NB4 (cell line): ENCODE data around the gene CYP4B1.

Experiments
- DNase-seq: peaks from one replicate; pipeline ENCODE4 v3.0.0; 2010; ENCODE audit warnings: low read depth
- H3K4me3 ChIP-seq: one replicate; pipeline ENCODE4 v1.5.1; 2011; ENCODE audit warnings: mild to moderate bottlenecking, low read depth, low read length, moderate library complexity
- CTCF ChIP-seq: IDR thresholded peaks from one replicate; pipeline ENCODE4 v1.5.1; 2012; ENCODE audit warnings: low read depth, low read length
- MYC ChIP-seq: IDR thresholded peaks from 2 replicates; pipeline ENCODE4 v1.6.1; 2011; ENCODE audit warnings: low read depth, low read length
- POLR2A ChIP-seq: IDR thresholded peaks from 2 replicates; pipeline ENCODE4 v1.6.1; 2011; ENCODE audit warnings: mild to moderate bottlenecking; ENCODE audit not compliant: insufficient read length; ENCODE audit errors: extremely low read depth
- TF ChIP-seq, protein P1 (sequence below): IDR thresholded peaks from 2 replicates; pipeline ENCODE4 v1.6.1; 2011; ENCODE audit warnings: low read depth, low read length

Gene CYP4B1

DNA sequence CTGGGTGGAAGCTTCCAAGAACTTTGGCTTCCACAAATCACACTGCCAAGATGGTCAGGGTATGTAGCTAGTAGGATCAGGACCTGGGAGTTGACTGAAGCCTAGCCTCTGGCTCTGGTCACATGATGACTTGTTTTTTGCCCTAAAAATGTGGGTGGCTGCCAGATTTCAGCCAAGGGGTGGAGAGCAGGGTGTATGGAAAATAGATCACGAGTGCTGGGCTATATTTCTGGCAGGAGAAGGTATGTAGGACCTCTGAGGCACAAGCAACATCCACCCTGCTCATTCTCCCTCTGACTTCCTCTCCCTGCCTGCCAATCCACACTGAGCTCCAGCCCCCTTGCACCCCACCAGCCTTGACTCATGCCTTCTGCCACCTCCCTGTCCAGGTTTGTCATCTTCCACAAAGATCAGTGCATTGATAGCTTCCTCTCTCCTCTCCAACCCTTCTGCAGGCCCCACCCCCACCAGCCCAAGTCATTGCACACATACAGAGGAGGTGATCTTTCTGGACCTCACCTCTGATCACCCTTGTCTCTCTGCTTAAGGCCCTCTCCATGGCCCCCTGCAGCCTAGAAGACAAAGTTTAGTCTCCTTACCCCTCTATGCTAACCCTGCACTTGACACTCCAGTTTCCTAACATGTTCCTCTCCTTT lies 8.3 kb upstream of the CYP4B1 start:
- no peak for DNase-seq
- TF ChIP-seq CTCF = no peak
- TF ChIP-seq, protein P1, sequence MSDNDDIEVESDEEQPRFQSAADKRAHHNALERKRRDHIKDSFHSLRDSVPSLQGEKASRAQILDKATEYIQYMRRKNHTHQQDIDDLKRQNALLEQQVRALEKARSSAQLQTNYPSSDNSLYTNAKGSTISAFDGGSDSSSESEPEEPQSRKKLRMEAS = no peak
- TF ChIP-seq POLR2A = no peak
- TF ChIP-seq MYC = no peak
- no peak overlapping the region for H3K4me3 ChIP-seq

- H3K4me3 ChIP-seq = no peak overlapping the region
- no peak for DNase-seq
- no peak for TF ChIP-seq POLR2A
- TF ChIP-seq, protein P1 = no peak
- TF ChIP-seq MYC = no peak
- no peak for TF ChIP-seq CTCF
These were observed 5.7 kb upstream of the CYP4B1 start for GRCh38 chr1:46793126-46793525.

- no peak overlapping the region for H3K4me3 ChIP-seq
- no peak for DNase-seq
- TF ChIP-seq POLR2A = no peak
- no peak for TF ChIP-seq CTCF
- no peak for TF ChIP-seq MYC
- TF ChIP-seq, protein P1 = no peak
These were observed 963 bp upstream of the CYP4B1 start for GRCh38 chr1:46797696-46798470.

GRCh38 chr1:46800742-46801141 lies 1.9 kb downstream of the CYP4B1 start:
- H3K4me3 ChIP-seq = no peak overlapping the region
- DNase-seq = no peak
- TF ChIP-seq CTCF (no peak), POLR2A (no peak), MYC (no peak)
- TF ChIP-seq, protein P1 = no peak

DNA sequence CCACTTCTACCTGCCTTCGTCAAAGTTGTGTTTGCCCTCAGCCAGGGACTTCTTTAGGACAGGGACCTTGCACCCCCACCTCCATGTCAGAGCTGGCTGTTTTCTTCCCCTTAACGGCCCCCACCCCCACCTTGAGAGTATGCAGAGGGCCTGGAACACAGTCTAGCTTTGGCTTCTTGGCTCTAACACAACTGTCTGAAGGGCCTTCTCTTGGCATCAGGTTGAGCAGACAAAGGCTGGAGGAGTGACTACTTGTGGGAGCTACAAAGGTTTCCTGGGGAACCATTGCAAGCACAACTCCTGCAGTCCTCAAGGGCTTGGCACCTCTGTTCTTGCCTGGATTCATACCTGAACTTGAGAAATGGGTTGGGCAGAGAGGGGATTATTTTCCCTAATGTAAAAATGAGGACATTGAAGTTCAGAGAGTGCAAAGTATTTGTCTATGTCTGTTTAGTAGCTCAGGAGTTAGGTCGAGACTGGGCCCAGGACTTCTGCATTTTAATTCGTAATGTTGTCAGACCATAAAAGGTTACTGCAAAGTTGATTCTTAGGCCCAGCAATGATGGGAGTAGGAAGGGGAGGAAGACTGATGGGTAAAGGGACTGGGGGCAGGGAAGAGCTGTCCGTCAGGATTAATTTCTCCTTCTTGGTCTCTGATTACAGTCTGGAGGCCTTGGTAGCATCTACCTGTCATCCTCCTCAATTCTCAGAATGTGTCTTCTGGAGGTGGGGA lies 2.6 kb downstream of the CYP4B1 start:
- H3K4me3 ChIP-seq = no peak overlapping the region
- TF ChIP-seq CTCF (no peak), POLR2A (no peak), MYC (no peak)
- no peak for DNase-seq
